ENCODE data around the gene SUMO4.

SUMO4 gene

GRCh38 chr6:149400050-149400449 lies at the start of gene SUMO4:
TSS of gene SUMO4 (plus strand) at chr6:149400262. CDS start at chr6:149400392, 130 bp downstream.
- ChIA-PET POLR2A (no interaction called here), CTCF (no interaction called here)
- no peak for DNase-seq (ENCODE audit: extremely low spot score)
- no peak for TF ChIP-seq PKNOX1 (IDR thresholded peaks at IDR 0.05)
- no peak for TF ChIP-seq ARNT (IDR thresholded peaks at IDR 0.05)
- no peak for TF ChIP-seq TARDBP (IDR thresholded peaks at IDR 0.05)
- no peak for TF ChIP-seq SP1 (IDR thresholded peaks at IDR 0.05)
- TF ChIP-seq CTBP1 (IDR thresholded peaks at IDR 0.05; ENCODE audit: borderline replicate concordance) = no peak
- no peak for TF ChIP-seq FOXM1 (IDR thresholded peaks at IDR 0.05; ENCODE audit: borderline replicate concordance)
- TF ChIP-seq FOXA1 (IDR thresholded peaks at IDR 0.05) = no peak
- no peak for TF ChIP-seq ELF4 (IDR thresholded peaks at IDR 0.05)
- no peak for TF ChIP-seq FOXK2 (IDR thresholded peaks at IDR 0.05)
- no peak for TF ChIP-seq SUZ12 (IDR thresholded peaks at IDR 0.05)
- TF ChIP-seq BHLHE40 (IDR thresholded peaks at IDR 0.05; ENCODE audit: borderline replicate concordance) = no peak
- no peak for TF ChIP-seq NFRKB (IDR thresholded peaks at IDR 0.05)
- no peak for TF ChIP-seq HDGF (IDR thresholded peaks at IDR 0.05; ENCODE audit: borderline replicate concordance)
- TF ChIP-seq LEF1 (IDR thresholded peaks at IDR 0.05; ENCODE audit: borderline replicate concordance) = no peak

GRCh38 chr6:149354009-149354408 lies 46.1 kb upstream of the SUMO4 start:
- TF ChIP-seq ZNF384 (IDR thresholded peaks at IDR 0.05) = no peak
- TF ChIP-seq LEF1 (IDR thresholded peaks at IDR 0.05; ENCODE audit: borderline replicate concordance) = no peak
- no peak for TF ChIP-seq FOXA1 (IDR thresholded peaks at IDR 0.05)
- POLR2A ChIA-PET = no interaction called here
- DNase-seq (ENCODE audit: extremely low spot score) = no peak
- CTCF ChIA-PET = no interaction called here

- TF ChIP-seq L3MBTL2 (conservative IDR thresholded peaks at IDR 0.05) = no peak
- no peak for TF ChIP-seq FOXA1 (IDR thresholded peaks at IDR 0.05)
- TF ChIP-seq ELF4 (IDR thresholded peaks at IDR 0.05) = no peak
- TF ChIP-seq FOXM1 (IDR thresholded peaks at IDR 0.05; ENCODE audit: borderline replicate concordance) = no peak
- TF ChIP-seq ZNF384 (IDR thresholded peaks at IDR 0.05) = no peak
- no peak for TF ChIP-seq FOXK2 (IDR thresholded peaks at IDR 0.05)
- TF ChIP-seq HDGF (IDR thresholded peaks at IDR 0.05; ENCODE audit: borderline replicate concordance) = no peak
- TF ChIP-seq NFRKB (IDR thresholded peaks at IDR 0.05) = no peak
- TF ChIP-seq ARNT (IDR thresholded peaks at IDR 0.05) = no peak
- TF ChIP-seq CTBP1 (IDR thresholded peaks at IDR 0.05; ENCODE audit: borderline replicate concordance) = no peak
- TF ChIP-seq PKNOX1 (IDR thresholded peaks at IDR 0.05) = no peak
- TF ChIP-seq LEF1 (IDR thresholded peaks at IDR 0.05; ENCODE audit: borderline replicate concordance) = no peak
- TF ChIP-seq BHLHE40 (IDR thresholded peaks at IDR 0.05; ENCODE audit: borderline replicate concordance) = no peak
- ChIA-PET CTCF (no interaction called here), POLR2A (no interaction called here)
- DNase-seq (ENCODE audit: extremely low spot score) = no peak
These were observed 43.8 kb upstream of the SUMO4 start for GRCh38 chr6:149356081-149356750.

- ChIA-PET CTCF (no interaction called here), POLR2A (no interaction called here)
- no peak for DNase-seq (ENCODE audit: extremely low spot score)
- TF ChIP-seq ARNT (IDR thresholded peaks at IDR 0.05) (no peak), FOXA1 (IDR thresholded peaks at IDR 0.05) (no peak), PKNOX1 (IDR thresholded peaks at IDR 0.05) (no peak), BHLHE40 (IDR thresholded peaks at IDR 0.05; ENCODE audit: borderline replicate concordance) (no peak), L3MBTL2 (conservative IDR thresholded peaks at IDR 0.05) (no peak), TARDBP (IDR thresholded peaks at IDR 0.05) (no peak), SUZ12 (IDR thresholded peaks at IDR 0.05) (no peak), FOXM1 (IDR thresholded peaks at IDR 0.05; ENCODE audit: borderline replicate concordance) (no peak), FOXK2 (IDR thresholded peaks at IDR 0.05) (no peak), HDGF (IDR thresholded peaks at IDR 0.05; ENCODE audit: borderline replicate concordance) (no peak), NFRKB (IDR thresholded peaks at IDR 0.05) (no peak), ZNF384 (IDR thresholded peaks at IDR 0.05) (no peak), CTBP1 (IDR thresholded peaks at IDR 0.05; ENCODE audit: borderline replicate concordance) (no peak), SP1 (IDR thresholded peaks at IDR 0.05) (no peak), LEF1 (IDR thresholded peaks at IDR 0.05; ENCODE audit: borderline replicate concordance) (no peak), ELF4 (IDR thresholded peaks at IDR 0.05) (no peak)
These were observed 42.1 kb upstream of the SUMO4 start for GRCh38 chr6:149357726-149358538.

- ChIA-PET POLR2A (no interaction called here), CTCF (no interaction called here)
- no peak for TF ChIP-seq ZNF384 (IDR thresholded peaks at IDR 0.05)
- TF ChIP-seq FOXA1 (IDR thresholded peaks at IDR 0.05) = no peak
- TF ChIP-seq FOXK2 (IDR thresholded peaks at IDR 0.05) = no peak
- TF ChIP-seq PKNOX1 (IDR thresholded peaks at IDR 0.05) = no peak
- TF ChIP-seq NFRKB (IDR thresholded peaks at IDR 0.05) = no peak
- TF ChIP-seq LEF1 (IDR thresholded peaks at IDR 0.05; ENCODE audit: borderline replicate concordance) = no peak
- no peak for TF ChIP-seq HDGF (IDR thresholded peaks at IDR 0.05; ENCODE audit: borderline replicate concordance)
- TF ChIP-seq TARDBP (IDR thresholded peaks at IDR 0.05) = no peak
- no peak for DNase-seq (ENCODE audit: extremely low spot score)
These were observed 40.6 kb upstream of the SUMO4 start for GRCh38 chr6:149359440-149359839.

Data from HEK293T (cell line).